Dermis microvascular lymphatic vessel endothelial cell (primary cell): ENCODE measurements around the gene CYB561. TPM values are rescaled to one million over a fixed set of nuclear protein-coding genes. Genes with fewer than 3 reads are reported as not detected.
A peak's percentile ranks its signal among the peaks of the same experiment; 100 is the strongest.

Experiments used
- DNase-seq, 2 donors: peaks; one replicate each; pipeline versions ENCODE4 v3.0.0 to v3.0.0-alpha.2; 2010; ENCODE audit warnings: low read depth in 2 of 2
- total RNA-seq: library from RNA; depleted of rRNA; stranded (reverse); fragments of >200 nt; gene quantifications from 2 replicates; pipeline ENCODE4 v1.2.1, GENCODE V29; 2014

CYB561 gene
- total RNA-seq, 1 donor from 2014 or later = 8.3 TPM

DNA sequence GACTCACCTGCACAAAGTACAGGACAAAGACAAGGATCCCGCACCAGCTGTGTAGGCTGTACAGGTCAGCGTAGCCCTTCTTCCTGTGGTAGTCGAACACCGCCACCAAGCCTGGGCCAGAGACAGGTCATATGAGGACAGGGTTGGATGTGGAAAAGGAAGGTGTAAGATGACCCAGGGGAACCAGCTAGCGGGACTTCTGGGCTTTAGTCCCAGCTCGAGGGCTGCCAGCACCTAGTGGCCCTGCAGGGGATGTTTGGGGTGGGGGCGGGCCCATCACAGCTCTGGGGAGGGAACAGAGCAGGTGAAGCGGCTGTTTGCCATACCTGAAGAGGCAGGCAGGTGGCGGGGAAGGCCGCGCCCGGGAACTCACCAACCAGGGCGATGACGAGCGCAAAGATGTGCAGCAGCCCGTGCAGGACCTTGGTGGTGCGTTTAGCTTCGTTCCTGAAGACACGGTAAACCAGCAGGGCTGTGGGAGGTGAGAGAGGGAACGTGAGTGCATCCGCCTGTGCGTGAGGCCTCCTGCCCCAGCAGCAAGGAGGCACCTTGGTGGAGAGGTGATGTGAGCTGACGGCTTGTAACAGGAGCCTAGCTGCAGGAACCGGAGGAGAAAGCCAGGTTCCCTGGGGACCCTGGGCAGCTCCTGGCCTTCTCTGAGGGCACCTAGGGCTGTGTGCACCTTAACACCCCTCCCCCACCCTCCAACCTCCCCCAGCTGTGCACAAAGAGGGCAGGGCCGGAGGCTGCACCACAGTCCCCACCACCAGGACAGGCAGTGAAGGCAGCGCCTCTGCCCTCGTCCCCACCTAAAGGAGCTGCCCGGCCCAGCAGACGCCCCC is 10.2 kb downstream of the CYB561 start:
- DNase-seq = no peak

DNA sequence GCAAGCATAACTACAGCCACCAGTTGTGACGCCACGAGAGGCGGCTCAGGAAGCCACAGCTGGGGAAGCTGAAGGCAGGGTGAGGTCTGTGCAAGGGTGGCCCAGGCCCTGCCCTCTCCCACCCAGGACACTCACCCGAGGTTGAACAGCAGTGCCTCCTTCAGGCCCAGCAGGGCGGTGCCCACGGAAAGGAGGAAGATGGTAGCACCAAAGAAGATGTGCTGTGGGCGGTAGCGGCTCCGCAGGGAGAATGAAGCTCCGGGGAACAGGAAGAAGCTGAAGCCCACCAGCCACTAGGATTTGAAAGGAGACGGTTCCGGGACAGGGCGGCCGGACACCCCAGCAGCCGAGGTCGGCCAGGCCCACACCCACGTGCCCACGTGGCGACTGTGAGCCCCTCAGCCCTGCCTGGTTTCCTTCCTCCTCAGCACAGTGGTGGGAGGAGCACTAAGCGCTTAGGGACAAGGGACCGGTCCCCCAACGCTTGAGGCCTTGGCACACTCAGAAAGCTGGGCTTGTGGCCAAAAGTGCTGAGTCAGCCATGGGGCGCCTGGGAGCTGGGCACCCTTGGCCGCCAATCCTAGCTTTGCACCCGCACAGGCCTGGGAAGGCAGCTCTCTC is 11.0 kb downstream of the CYB561 start:
- DNase-seq = peak in 1 of 2 donors; percentile 53

DNA sequence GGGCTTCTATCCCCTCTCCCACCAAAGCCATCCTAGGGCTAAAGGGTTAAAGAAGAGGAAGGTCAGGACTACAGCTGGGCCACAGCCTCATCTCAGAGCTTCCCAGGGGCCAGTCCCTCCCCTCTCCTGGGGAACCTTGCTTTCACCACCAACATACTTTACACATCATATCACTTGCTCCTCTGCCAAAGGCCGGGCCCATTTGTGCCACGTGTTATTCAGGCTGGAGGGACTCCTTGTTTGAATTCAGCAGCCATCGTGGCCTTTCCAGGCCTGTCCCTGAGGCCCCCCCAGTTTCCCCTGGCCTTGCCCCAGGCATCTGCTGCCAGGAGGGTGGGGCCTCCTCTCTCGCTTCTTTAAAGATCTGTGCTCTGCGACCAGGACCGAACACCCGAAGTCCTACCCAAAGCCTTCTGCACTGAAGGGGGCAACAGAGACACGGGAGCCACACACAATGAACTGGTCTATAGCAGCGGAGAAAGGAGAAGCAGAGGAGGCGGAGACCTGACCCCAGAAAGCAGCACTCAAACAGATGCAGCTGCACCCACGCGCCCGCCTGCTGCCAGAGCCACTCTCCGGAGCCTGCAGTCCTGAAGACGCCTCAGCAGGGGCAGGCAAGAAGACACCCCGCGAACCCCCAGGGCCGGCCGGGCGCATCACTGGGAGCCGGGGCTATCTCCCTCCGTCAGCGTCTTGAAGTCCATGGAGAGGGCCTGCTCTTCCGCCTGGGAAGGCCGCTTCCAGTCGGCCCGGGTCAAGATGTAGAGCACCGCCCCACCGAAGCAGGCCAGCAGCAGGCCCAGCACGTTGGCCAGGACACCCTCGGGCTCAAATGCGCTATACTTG is 12.1 kb downstream of the CYB561 start:
- DNase-seq = no peak

DNA sequence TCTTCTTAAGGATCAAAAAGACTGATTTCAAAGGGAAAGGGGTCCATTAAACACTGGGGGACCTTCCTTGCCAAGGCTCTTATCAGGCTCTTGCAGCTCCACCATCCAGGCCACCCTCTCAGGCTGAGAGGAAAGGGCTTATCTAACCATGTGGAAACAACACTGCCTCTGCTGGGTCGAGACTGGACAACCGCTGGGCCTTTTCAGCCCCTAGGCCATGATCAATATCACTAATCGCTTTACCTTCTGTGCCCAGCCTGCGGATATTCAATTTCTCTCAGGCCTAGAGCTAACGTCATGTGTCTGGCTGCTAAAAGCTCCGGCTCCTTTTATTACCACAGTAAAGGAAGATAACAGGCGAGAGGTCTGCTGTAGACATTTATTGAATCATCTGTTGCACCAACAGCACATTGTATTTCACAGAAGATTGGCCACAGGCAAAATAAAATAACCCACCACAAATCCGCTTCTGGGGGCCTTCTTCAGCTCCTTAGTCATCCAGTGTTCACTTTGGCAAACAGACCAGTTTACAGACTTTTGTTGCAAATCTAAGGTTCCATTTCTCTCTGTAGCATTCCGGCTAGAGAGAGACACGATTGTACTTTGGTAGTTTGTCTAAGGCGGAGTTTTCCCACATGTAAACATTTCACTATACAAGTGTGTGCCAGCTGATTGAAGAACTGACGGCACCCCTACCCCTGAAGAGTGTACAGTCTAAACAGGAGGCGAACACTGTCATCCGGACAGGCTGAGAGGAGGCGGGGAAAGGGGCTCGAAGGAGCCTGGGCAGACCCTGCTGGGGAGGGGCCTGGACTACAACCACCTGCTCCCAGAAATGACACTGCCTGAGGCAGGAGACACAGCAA is 13.9 kb downstream of the CYB561 start:
- DNase-seq = no peak

DNA sequence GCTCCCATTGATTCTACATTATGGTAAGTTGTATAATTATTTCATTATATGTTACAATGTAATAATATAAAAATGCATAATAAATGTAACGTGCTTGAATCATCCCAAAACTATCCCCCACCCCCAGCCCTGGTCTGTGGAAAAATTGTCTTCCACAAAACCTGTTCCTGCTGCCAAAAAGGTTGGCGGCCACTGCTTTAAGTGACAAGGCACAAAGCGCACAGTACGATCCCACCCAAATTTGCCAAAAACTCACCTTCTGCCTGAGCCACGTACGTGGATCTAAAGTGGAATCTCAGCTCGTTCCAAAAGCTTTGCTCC is 14.5 kb downstream of the CYB561 start:
- no peak for DNase-seq

DNA sequence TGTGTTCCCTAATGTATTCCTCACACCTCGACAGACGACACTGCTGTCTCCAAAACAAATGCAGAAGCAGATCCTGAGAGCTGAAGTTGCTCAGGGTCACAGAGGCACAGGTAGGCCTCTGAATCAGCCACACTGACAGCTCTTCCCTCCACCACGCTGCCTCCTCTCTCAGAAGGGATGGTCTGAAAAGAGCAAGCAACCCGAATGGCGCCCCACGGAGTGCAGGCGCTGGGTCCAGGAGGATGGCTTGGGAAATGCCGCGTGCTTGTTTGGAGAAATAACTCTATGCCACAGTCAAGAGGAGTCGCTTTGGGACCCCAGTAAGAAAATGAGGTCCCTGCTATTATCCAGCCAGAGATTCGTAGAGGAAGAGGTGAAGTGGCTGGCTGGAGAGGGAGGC is 15.9 kb downstream of the CYB561 start:
- DNase-seq = no peak

DNA sequence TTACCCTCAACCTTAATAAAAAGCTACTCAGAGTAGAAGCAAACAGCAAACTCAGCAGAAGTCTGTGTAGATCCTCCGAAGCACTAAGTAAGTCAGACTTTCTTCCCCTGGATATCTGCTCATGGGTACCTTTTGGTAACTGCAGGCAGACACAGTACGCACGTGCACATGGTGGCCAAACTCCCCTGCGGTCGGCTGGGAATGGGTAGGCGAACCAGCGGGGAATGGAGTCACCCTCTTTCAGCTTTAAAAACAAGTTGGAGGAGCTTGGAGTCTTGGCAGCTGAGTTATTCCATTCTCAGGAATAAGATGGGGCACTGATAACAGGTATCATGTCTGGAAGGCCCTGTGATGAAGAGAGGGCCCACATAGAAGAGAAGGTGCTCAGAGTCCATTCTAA is 16.3 kb downstream of the CYB561 start:
- no peak for DNase-seq

DNA sequence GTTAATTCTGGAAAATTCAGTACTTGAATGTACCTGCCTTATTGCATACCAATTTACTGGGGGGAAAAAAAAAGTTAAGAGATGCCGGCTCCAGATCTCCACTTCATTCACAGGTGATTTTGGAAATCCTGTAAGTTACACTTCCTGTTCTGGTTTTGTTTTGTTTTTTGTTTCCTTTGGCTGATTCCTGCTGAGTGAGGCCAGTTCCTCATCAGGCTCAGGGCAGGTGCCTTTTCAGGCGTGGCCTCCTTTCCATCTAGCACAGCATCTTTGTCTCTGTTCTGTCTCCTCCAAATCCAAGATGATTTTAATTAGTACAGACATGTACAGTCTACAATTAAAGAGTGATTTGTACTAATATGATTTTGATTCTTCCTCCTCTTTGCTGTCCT is 19.2 kb downstream of the CYB561 start:
- no peak for DNase-seq

DNA sequence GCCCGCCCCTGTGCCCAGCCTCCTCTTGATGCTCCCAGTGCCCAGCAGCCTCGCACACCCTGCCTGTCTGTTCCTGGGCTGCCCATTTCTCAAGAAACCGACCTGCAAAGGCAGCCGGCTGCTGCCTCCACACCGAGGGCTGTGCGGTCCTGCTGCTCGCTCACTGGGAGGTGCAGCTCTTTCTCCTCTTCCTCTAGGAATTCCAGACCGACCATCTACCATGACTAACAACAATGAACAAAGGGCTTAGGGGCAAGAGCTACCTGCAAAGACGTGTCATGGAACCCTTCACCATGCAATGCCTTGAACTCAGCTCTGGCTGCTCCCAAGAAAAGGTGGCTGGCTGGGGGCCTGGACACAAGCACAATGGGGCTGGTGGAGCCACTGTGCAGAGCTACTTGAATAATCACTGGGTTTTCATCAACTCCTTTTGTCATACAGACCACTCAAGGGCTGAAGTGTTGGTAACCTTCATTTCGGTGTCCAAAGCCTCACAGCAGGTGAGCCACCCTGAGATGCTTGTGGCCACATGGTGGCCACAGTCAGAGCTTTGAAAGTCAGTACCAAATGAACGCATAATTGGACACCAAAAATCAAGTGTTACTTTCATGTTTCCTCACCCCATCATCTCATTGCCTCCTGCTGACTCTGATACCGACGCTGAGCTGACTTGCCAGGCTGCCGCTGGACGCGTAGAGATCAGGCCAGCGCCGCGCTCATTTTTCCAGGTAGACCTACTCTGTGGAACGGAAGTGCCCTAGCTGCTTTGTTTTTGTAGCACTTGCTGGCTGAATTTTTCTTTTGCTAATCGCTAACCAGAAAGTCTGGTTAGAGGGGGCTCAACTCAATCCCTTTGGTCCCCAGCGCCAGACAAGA is 19.8 kb downstream of the CYB561 start:
- DNase-seq = no peak

DNA sequence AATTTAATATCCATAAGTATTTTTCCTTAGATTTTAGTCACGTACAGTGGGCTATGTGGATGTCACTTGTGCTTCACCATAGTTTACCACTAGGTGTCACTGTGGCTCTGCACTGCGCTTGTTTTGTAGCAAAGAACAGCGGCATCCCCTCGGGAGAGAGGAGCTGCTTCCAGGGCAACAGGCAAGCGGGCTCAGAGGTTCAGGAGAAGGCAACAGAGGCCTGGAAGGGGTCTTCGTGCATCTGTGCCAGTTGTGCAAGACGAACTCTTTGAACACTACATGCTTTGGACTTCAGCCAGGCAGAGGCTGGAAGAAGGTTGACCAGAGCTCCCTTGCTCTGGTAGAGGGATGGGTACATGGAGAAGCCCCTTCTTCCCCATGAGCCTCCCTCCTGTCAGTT is 20.6 kb downstream of the CYB561 start:
- DNase-seq = peak; percentile 78 to 86

DNA sequence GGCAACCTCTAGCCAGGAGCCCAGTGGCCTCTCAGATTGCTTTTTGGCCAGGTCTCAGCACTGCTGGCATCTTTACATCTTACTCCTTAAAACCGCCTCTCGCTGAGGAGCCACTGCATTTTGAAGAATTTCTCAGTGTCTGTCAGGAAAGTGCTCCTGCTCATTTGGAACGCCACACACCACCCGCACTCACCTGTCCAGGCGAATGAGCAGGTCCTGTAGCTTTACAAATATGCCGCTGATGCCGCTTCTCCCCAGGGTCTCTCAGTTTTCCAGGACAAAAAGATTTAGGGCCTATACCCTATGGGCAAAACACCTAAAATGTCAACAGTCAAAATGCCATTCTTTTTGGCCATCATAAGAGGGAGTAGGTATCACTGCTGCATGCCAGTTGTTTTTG is 22.1 kb downstream of the CYB561 start:
- no peak for DNase-seq

DNA sequence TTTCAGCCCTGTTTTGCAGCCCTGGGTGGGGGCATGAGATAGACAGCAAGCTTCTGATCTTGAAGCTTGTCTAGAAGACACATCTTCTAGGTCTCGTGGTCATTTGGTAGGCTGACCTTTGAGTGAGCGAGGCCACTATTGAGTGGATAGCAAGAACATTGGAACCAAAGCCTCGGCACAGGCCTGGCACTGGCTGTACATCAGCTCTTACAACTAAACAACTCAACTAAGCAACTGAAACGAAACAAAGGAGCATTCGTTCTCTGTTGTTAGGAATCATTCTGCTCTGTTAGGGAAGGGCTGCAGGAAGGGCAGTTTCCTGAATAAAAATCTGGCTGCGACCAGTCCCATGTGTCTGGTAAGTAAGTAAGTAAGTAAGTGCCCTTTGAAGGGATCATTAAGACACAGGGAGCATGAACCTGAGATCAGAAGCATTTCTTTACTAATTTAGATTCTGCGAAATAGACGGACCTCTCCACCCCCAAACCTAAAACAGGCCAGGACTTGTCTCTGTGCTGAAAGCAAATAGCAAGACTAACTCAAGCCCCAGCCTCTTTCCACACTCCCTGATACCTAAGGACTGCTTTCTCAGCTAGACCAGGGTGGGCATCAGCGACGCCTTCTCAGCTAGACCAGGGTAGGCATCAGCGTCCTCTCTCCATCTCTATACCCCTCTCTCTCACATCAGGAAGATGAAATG is 22.7 kb downstream of the CYB561 start:
- DNase-seq = peak; percentile 67 to 87

DNA sequence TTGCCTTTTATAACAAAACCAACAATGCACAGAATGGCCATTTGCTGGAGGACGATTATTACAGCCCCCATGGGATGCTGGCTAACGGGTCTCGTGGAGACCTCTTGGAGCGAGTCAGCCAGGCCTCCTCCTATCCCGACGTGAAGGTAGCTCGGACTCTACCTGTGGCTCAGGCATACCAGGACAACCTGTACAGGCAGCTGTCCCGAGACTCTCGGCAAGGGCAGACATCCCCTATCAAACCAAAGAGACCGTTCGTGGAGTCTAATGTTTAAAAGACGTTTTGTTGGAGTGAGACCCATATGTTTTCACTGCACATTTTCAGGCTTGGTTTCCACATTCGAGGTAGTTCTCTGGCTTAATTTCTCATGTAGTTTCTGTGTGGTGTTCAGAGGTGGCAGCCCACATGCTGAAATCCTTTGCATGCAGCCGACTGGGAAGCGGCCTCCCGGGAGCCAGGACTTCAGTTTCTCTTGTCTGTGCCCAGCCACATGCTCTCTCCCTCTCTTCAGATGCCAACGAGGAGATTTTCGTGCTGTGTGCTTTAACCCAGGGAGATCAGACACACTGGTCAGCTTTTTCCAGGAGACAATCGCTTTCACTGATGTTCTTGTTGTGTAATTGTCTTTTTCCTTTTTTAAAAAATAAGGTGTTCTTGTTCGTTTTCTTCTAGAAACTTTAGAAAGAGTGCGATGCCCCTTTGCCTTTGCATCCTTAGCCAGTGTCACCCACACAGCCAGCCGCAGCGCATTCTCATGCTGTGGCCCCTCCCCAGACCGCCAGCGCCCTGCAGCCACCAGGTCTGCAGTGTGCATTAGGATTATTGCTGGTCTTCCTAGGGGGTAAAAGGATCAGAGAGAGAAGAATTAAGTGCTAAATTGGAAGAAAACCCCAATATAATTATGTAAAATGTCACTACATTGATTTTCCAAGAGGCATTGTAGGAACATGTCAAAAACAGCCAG is 24.1 kb downstream of the CYB561 start:
- no peak for DNase-seq

DNA sequence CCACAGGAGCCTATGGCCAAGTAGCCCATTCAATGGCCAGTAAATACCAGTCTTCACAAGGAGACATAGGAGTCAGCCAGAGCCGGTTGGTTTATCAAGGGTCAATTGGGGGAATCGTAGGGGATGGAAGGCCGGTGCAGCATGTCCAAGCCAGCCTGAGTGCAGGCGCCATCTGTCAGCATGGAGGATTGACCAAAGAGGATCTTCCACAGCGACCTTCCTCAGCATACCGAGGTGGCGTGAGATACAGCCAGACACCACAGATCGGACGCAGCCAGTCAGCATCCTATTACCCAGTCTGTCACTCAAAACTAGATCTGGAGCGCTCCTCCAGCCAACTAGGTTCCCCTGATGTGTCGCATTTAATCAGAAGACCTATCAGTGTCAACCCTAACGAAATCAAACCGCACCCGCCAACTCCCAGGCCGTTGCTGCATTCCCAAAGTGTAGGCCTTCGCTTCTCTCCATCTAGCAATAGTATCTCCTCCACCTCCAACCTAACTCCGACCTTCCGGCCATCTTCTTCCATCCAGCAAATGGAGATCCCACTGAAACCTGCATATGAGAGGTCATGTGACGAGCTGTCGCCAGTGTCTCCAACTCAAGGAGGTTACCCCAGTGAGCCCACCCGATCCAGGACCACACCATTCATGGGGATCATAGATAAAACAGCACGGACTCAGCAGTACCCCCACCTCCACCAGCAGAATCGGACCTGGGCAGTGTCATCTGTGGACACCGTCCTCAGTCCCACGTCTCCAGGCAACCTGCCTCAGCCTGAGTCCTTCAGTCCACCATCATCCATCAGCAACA is 25.0 kb downstream of the CYB561 start:
- DNase-seq = no peak

DNA sequence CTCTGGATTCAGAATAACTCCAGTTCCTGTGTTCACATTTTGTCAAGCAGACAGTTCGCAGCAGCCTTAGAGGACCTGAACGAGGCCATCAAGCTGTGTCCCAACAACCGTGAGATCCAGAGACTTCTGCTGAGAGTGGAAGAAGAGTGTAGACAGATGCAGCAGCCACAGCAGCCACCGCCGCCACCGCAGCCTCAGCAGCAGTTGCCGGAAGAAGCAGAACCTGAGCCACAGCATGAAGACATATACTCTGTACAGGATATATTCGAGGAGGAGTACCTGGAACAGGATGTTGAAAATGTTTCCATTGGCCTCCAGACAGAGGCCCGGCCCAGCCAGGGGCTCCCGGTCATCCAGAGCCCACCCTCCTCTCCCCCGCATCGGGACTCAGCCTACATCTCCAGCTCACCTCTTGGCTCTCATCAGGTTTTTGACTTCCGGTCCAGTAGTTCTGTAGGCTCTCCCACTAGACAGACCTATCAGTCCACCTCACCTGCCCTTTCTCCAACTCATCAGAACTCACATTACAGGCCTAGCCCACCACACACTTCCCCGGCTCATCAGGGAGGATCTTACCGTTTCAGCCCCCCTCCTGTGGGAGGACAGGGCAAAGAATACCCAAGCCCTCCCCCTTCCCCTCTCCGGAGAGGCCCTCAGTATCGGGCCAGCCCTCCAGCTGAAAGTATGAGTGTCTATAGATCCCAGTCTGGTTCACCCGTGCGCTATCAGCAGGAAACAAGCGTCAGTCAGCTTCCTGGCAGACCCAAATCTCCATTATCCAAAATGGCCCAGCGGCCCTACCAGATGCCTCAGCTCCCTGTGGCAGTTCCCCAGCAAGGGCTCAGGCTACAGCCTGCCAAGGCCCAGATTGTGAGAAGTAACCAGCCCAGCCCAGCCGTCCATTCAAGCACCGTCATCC is 25.9 kb downstream of the CYB561 start:
- peak; percentile 76 to 93 for DNase-seq

DNA sequence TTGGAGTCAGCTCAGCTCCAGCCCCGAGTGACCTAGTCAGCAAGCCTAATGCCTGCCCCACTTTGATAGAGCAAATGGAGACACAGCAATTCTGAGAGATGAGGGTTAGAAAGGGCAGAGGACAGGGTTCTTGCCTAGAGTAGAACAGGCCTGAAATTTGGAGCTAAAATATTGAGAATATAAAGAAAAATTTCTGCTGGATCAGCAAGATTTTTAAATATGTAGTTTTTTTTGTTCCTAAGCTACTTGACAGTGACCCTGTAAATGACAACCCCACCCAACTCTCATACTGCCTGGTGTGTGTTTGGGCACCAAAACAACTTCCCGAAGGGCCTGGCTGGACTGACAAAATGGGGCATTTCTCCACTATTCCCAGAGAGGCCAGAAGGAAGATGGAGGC is 26.7 kb downstream of the CYB561 start:
- DNase-seq = no peak

DNA sequence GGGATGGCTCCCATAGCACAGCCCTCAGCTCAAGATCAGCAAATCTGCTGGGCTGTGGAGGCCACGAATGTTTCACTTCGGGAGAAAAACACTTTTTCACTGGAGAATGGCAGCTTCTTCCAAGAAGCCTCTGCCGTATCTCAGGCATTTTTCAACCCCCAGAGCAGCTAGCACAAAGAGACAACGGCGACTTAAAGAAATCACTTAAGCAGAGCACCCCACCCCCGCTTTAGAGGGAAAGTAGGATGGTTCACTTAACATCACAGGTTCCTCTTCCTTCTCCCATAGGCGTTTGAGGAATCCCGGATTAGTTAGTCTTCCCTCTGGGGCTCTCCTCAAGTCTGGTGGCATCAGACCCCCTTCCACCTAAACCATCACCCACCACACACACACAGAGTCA is 27.6 kb downstream of the CYB561 start:
- DNase-seq = no peak
